Measurements from ENCODE around the gene EVA1A.
A peak's percentile ranks its signal among the peaks of the same experiment; 100 is the strongest.

Gene EVA1A

GRCh38 chr2:75543446-75543845 is 17.3 kb downstream of the EVA1A start:
- no peak for ATAC-seq

GRCh38 chr2:75541430-75541829 is 19.3 kb downstream of the EVA1A start:
- ATAC-seq: no peak; the same call in 1 of the 3 replicates
- TF ChIP-seq CSDC2 (CRISPR knock-in tag; IDR thresholded peaks at IDR 0.05): no peak

More at GRCh38 chr2:75543446-75543845, 17.3 kb downstream of the EVA1A start:
- TF ChIP-seq CSDC2 (CRISPR knock-in tag; IDR thresholded peaks at IDR 0.05) (no peak), OSR1 (CRISPR knock-in tag; IDR thresholded peaks at IDR 0.05) (no peak), ZNF8 (CRISPR knock-in tag; IDR thresholded peaks at IDR 0.05) (no peak), TOX (CRISPR knock-in tag; IDR thresholded peaks at IDR 0.05; ENCODE audit: borderline replicate concordance) (no peak), PATZ1 (CRISPR knock-in tag; IDR thresholded peaks at IDR 0.05; ENCODE audit: borderline replicate concordance) (no peak), ZNF565 (CRISPR knock-in tag; conservative IDR thresholded peaks at IDR 0.05; ENCODE audit: low read depth) (no peak), ARNTL (CRISPR knock-in tag; IDR thresholded peaks at IDR 0.05; ENCODE audit: borderline replicate concordance, low read depth) (no peak), BACH2 (CRISPR knock-in tag; IDR thresholded peaks at IDR 0.05; ENCODE audit: borderline replicate concordance) (no peak), RARB (CRISPR knock-in tag; IDR thresholded peaks at IDR 0.05) (no peak), PPARA (CRISPR knock-in tag; IDR thresholded peaks at IDR 0.05; ENCODE audit: borderline replicate concordance) (no peak), TCF4 (CRISPR knock-in tag; IDR thresholded peaks at IDR 0.05; ENCODE audit: borderline replicate concordance) (no peak), SNAI2 (CRISPR knock-in tag; IDR thresholded peaks at IDR 0.05) (no peak), ESRRG (CRISPR knock-in tag; IDR thresholded peaks at IDR 0.05) (no peak), ISL1 (CRISPR knock-in tag; IDR thresholded peaks at IDR 0.05) (no peak), POU6F1 (CRISPR knock-in tag; IDR thresholded peaks at IDR 0.05; ENCODE audit: borderline replicate concordance, low read depth) (no peak), ZNF70 (CRISPR knock-in tag; IDR thresholded peaks at IDR 0.05) (no peak), CSRNP3 (CRISPR knock-in tag; IDR thresholded peaks at IDR 0.05) (no peak), TSHZ2 (CRISPR knock-in tag; IDR thresholded peaks at IDR 0.05) (no peak), ZC3H10 (CRISPR knock-in tag; IDR thresholded peaks at IDR 0.05) (no peak)

- TF ChIP-seq ISL1 (CRISPR knock-in tag; IDR thresholded peaks at IDR 0.05) (no peak), ZNF8 (CRISPR knock-in tag; IDR thresholded peaks at IDR 0.05) (no peak)
- peak; percentile 18; the same call in 2 of the 3 replicates for ATAC-seq
These were observed 19.7 kb downstream of the EVA1A start for GRCh38 chr2:75540994-75541393.

GRCh38 chr2:75539955-75540716 is 20.6 kb downstream of the EVA1A start:
- no peak; the same call in 1 of the 3 replicates for ATAC-seq
- TF ChIP-seq ZNF565 (CRISPR knock-in tag; conservative IDR thresholded peaks at IDR 0.05; ENCODE audit: low read depth) (no peak), BACH2 (CRISPR knock-in tag; IDR thresholded peaks at IDR 0.05; ENCODE audit: borderline replicate concordance) (no peak), TSHZ2 (CRISPR knock-in tag; IDR thresholded peaks at IDR 0.05) (no peak), ZFP30 (CRISPR knock-in tag; IDR thresholded peaks at IDR 0.05) (no peak), ZNF70 (CRISPR knock-in tag; IDR thresholded peaks at IDR 0.05) (no peak), SNAI2 (CRISPR knock-in tag; IDR thresholded peaks at IDR 0.05) (no peak), TCF4 (CRISPR knock-in tag; IDR thresholded peaks at IDR 0.05; ENCODE audit: borderline replicate concordance) (no peak), GLIS3 (CRISPR knock-in tag; IDR thresholded peaks at IDR 0.05) (no peak), ZNF8 (CRISPR knock-in tag; IDR thresholded peaks at IDR 0.05) (no peak), RARB (CRISPR knock-in tag; IDR thresholded peaks at IDR 0.05) (no peak), PPARA (CRISPR knock-in tag; IDR thresholded peaks at IDR 0.05; ENCODE audit: borderline replicate concordance) (no peak), ARNTL (CRISPR knock-in tag; IDR thresholded peaks at IDR 0.05; ENCODE audit: borderline replicate concordance, low read depth) (no peak), ZC3H10 (CRISPR knock-in tag; IDR thresholded peaks at IDR 0.05) (no peak), CSRNP3 (CRISPR knock-in tag; IDR thresholded peaks at IDR 0.05) (no peak), ESRRG (CRISPR knock-in tag; IDR thresholded peaks at IDR 0.05) (no peak), TOX (CRISPR knock-in tag; IDR thresholded peaks at IDR 0.05; ENCODE audit: borderline replicate concordance) (no peak), OSR1 (CRISPR knock-in tag; IDR thresholded peaks at IDR 0.05) (no peak)

All from SK-N-SH treated with all-trans-retinoic acid at 6 μM for 48 hours (cell line).